Caco-2 (cell line): ENCODE data around the gene ABCA1. TPM values are rescaled to one million over a fixed set of nuclear protein-coding genes. Genes with fewer than 3 reads are reported as not detected.

Source experiments
- BruUV-seq: library from RNA; stranded (reverse); fragments of 400-500 nt; replicated peaks from 2 replicates; lab custom pipeline; 2021; lab: Mats Ljungman, UMichigan
- CTCF ChIA-PET: fragments of 300-600 bp; sonication (Branson Sonifier 250); formaldehyde crosslinking; loops from one replicate; lab custom pipeline; 2022; ENCODE audit warnings: antibody characterized with exemption; lab: Charles Lee
- POLR2A ChIA-PET: fragments of 300-600 bp; sonication (Branson Sonifier 250); formaldehyde crosslinking; loops from one replicate; lab custom pipeline; 2022; ENCODE audit warnings: antibody characterized with exemption; lab: Charles Lee
- DNase-seq, 2 experiments: peaks; one replicate each; pipeline versions ENCODE4 v3.0.0 to v3.0.0-alpha.2; 2020 to 2022
- H3K27me3 ChIP-seq: replicated peaks from 2 replicates; pipeline ENCODE4 v1.6.0; 2011; ENCODE audit warnings: low read length; ENCODE audit not compliant: control insufficient read depth, insufficient read depth
- H3K36me3 ChIP-seq: 2 replicates; pipeline ENCODE4 v1.5.1; 2011; ENCODE audit warnings: low read length; ENCODE audit not compliant: control insufficient read depth, insufficient read depth
- H3K4me1 ChIP-seq: fragments of 250-450 bp; sonication (Bioruptor Pico); 2 replicates; pipeline ENCODE4 v1.5.1; 2020; ENCODE audit warnings: mild to moderate bottlenecking
- H3K4me3 ChIP-seq: 2 replicates; pipeline ENCODE4 v1.5.1; 2011; ENCODE audit warnings: low read depth, mild to moderate bottlenecking, control low read depth, low read length
- H3K9me3 ChIP-seq: fragments of 250-450 bp; sonication (Bioruptor Pico); 2 replicates; pipeline ENCODE4 v1.5.1; 2020; ENCODE audit warnings: mild to moderate bottlenecking, moderate library complexity
- H3K27ac Mint-ChIP-seq: one replicate; pipeline ENCODE4 v1.8.0; 2022; ENCODE audit warnings: mixed read lengths; ENCODE audit not compliant: unreplicated experiment
- H3K27me3 Mint-ChIP-seq: one replicate; pipeline ENCODE4 v1.8.0; 2022; ENCODE audit warnings: mixed read lengths; ENCODE audit not compliant: insufficient read depth, unreplicated experiment
- H3K36me3 Mint-ChIP-seq: one replicate; pipeline ENCODE4 v1.8.0; 2022; ENCODE audit warnings: mild to moderate bottlenecking, mixed read lengths; ENCODE audit not compliant: insufficient read depth, unreplicated experiment
- H3K4me1 Mint-ChIP-seq: one replicate; pipeline ENCODE4 v1.8.0; 2022; ENCODE audit warnings: low read depth, mixed read lengths; ENCODE audit not compliant: unreplicated experiment
- H3K4me3 Mint-ChIP-seq: one replicate; pipeline ENCODE4 v1.8.0; 2022; ENCODE audit warnings: mild to moderate bottlenecking, moderate library complexity, mixed read lengths; ENCODE audit not compliant: unreplicated experiment
- H3K9me3 Mint-ChIP-seq: one replicate; pipeline ENCODE4 v1.8.0; 2022; ENCODE audit warnings: mixed read lengths; ENCODE audit not compliant: unreplicated experiment
- intact Hi-C: fragments of 100-400 bp; cut with micrococcal nuclease; formaldehyde crosslinking; loops from one replicate; pipeline ENCODE4 v1.10.0; 2022; ENCODE audit not compliant: unreplicated experiment
- total RNA-seq: library from RNA; stranded (reverse); gene quantifications from 2 replicates; pipeline ENCODE4 v1.2.3, GENCODE V29; 2022
- TF ChIP-seq, protein P1 (sequence below), 2 experiments: fragments of 200-600 bp in 1 of 2; IDR thresholded peaks; 1 replicate in 1 of 2; 2 replicates in 1 of 2; pipeline versions ENCODE4 v1.5.1 to v1.8.0; 2011 to 2022; ENCODE audit warnings: antibody characterized with exemption in 1 of 2, control low read depth in 1 of 2, inconsistent platforms in 1 of 2, low read depth in 1 of 2, low read length in 1 of 2, mild to moderate bottlenecking in 1 of 2, moderate library complexity in 1 of 2; ENCODE audit not compliant: insufficient read depth in 1 of 2, severe bottlenecking in 1 of 2, unreplicated experiment in 1 of 2

The ABCA1 gene
- total RNA-seq, 1 experiment from 2014 or later, result 14.0 TPM

DNA sequence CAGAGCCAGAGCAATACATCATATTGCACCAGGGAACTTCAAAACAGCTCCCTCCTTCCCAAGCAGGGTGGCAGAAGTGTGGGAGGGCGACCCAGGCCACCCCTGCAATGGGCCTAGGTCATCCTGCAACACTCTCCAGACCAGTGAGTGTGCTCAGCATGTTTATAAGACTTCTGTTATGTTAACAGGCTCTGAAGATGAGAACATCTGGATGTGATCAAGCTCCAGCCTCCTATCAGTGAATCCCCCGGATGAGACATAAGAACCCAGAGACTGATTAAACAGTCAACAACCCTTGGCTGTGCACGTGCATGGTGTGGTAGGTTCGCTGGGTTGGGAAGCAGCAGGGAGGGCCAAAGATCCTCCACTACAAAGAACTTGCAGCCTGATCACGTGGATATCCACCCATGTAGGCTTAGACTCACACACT lies 63.3 kb downstream of the ABCA1 start:
- CTCF ChIA-PET, result no interaction called here
- H3K36me3 Mint-ChIP-seq, result no peaks in the 10 kb centered on the region
- no peaks in the 10 kb centered on the region for H3K9me3 Mint-ChIP-seq
- H3K4me3 Mint-ChIP-seq, result no peak overlapping the region
- POLR2A ChIA-PET, result no interaction called here
- peaks cover 4% of the 10 kb centered on the region; the same call in 1 of the 2 replicates for H3K36me3 ChIP-seq
- H3K4me1 ChIP-seq, result 0 out of 2 replicates have a peak, but pooled peaks cover 5% of the 10 kb centered on the region
- H3K4me1 Mint-ChIP-seq, result peaks cover 22% of the 10 kb centered on the region
- TF ChIP-seq, protein P1, sequence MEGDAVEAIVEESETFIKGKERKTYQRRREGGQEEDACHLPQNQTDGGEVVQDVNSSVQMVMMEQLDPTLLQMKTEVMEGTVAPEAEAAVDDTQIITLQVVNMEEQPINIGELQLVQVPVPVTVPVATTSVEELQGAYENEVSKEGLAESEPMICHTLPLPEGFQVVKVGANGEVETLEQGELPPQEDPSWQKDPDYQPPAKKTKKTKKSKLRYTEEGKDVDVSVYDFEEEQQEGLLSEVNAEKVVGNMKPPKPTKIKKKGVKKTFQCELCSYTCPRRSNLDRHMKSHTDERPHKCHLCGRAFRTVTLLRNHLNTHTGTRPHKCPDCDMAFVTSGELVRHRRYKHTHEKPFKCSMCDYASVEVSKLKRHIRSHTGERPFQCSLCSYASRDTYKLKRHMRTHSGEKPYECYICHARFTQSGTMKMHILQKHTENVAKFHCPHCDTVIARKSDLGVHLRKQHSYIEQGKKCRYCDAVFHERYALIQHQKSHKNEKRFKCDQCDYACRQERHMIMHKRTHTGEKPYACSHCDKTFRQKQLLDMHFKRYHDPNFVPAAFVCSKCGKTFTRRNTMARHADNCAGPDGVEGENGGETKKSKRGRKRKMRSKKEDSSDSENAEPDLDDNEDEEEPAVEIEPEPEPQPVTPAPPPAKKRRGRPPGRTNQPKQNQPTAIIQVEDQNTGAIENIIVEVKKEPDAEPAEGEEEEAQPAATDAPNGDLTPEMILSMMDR (IDR thresholded peaks at IDR 0.05; ENCODE audit: insufficient read depth in 1 of 2, low read depth in 1 of 2, low read length in 1 of 2, severe bottlenecking in 1 of 2, unreplicated experiment in 1 of 2), result no peak
- no peak overlapping the region for H3K4me3 ChIP-seq
- no peaks in the 10 kb centered on the region for H3K9me3 ChIP-seq
- intact Hi-C loops, result loop anchor here (5.0 to 10.0 kb wide), 3 partner anchors 48 to 380 kb away; partner anchors contain the start of gene SLC44A1
- no peak for DNase-seq
- no peaks in the 10 kb centered on the region for H3K27me3 ChIP-seq
- H3K27ac Mint-ChIP-seq, result no peak overlapping the region
- BruUV-seq, result no TSS peak
- H3K27me3 Mint-ChIP-seq, result no peaks in the 10 kb centered on the region

GRCh38 chr9:104863180-104863883 lies 64.6 kb downstream of the ABCA1 start:
- Histone ChIP-seq H3K9me3 (no peaks in the 10 kb centered on the region), H3K4me3 (no peak overlapping the region), H3K36me3 (peaks cover 2% of the 10 kb centered on the region; the same call in 1 of the 2 replicates), H3K27me3 (no peaks in the 10 kb centered on the region), H3K4me1 (0 out of 2 replicates have a peak, but pooled peaks cover 11% of the 10 kb centered on the region)
- Mint-ChIP-seq H3K9me3 (no peaks in the 10 kb centered on the region), H3K4me1 (peaks cover 19% of the 10 kb centered on the region), H3K36me3 (no peaks in the 10 kb centered on the region), H3K4me3 (no peak overlapping the region), H3K27ac (no peak overlapping the region), H3K27me3 (no peaks in the 10 kb centered on the region)
- ChIA-PET POLR2A (interaction anchor here (0.6 kb wide), 1 partner anchor 129 kb away, joined by 3 read pairs; no protein-coding TSS in a partner anchor), CTCF (interaction anchor here (0.6 to 1.5 kb wide), 15 partner anchors 9 to 497 kb away, joined by 4 to 12 read pairs (median 5); partner anchors contain the start of genes ABCA1 and SLC44A1)
- intact Hi-C loops, result loop anchor here (1.0 to 10.0 kb wide), 8 partner anchors 23 to 552 kb away; partner anchors contain the start of gene SLC44A1
- TF ChIP-seq, protein P1 (IDR thresholded peaks at IDR 0.05; ENCODE audit: insufficient read depth in 1 of 2, low read depth in 1 of 2, low read length in 1 of 2, severe bottlenecking in 1 of 2, unreplicated experiment in 1 of 2), result peak; percentile 68 to 85
- no TSS peak for BruUV-seq
- peak; percentile 62 to 69 for DNase-seq

DNA sequence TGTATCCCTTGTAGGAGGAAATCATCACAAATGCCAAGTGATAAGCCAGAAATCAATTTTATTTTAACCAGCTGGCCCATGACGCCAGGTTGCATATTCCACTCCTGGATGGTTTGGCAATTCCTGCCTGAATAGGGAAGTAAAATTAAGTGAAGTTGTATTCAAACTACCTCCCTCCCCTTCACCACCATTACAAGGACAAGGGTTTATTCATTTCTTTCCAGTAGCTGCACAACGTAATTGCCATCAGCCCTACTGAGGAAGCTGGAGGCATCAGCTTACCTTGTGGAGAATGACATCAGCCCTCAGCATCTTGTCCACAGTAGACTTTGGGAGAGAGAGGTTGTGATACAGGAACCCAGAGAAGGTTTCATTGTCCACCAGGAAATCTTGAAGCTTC lies 66.6 kb downstream of the ABCA1 start:
- CTCF ChIA-PET, result no interaction called here
- POLR2A ChIA-PET, result no interaction called here

More for the DNA sequence above, 66.6 kb downstream of the ABCA1 start:
- TF ChIP-seq, protein P1 (IDR thresholded peaks at IDR 0.05; ENCODE audit: insufficient read depth in 1 of 2, low read depth in 1 of 2, low read length in 1 of 2, severe bottlenecking in 1 of 2, unreplicated experiment in 1 of 2), result no peak
- Mint-ChIP-seq H3K36me3 (no peaks in the 10 kb centered on the region), H3K4me3 (no peak overlapping the region), H3K27me3 (no peaks in the 10 kb centered on the region), H3K9me3 (no peaks in the 10 kb centered on the region), H3K4me1 (peaks cover 20% of the 10 kb centered on the region), H3K27ac (no peak overlapping the region)
- no peak for DNase-seq
- intact Hi-C loops, result loop anchor here (5.0 to 10.0 kb wide), 3 partner anchors 51 to 383 kb away; partner anchors contain the start of gene SLC44A1
- no TSS peak for BruUV-seq
- Histone ChIP-seq H3K9me3 (no peaks in the 10 kb centered on the region), H3K4me1 (0 out of 2 replicates have a peak, but pooled peaks cover 16% of the 10 kb centered on the region), H3K36me3 (no peaks in the 10 kb centered on the region), H3K4me3 (no peak overlapping the region), H3K27me3 (no peaks in the 10 kb centered on the region)
